GM19468 (cell line): ENCODE data around the gene CCT2.
"Not testable (repeated sequence)": the region's sequence is repeated elsewhere in the genome, so short reads cannot be mapped to it uniquely, and the experiment has no call there.

Experiments used
- ATAC-seq: cut with Tn5 transposase; IDR thresholded peaks from one replicate; pipeline ENCODE4 v1.9.1; 2021; ENCODE audit warnings: mild to moderate bottlenecking, moderate library complexity, moderate number of reproducible peaks; ENCODE audit not compliant: unreplicated experiment; ENCODE audit errors: extremely low read depth

CCT2 gene

GRCh38 chr12:69583203-69583602 lies 2.1 kb upstream of the CCT2 start:
- no peak for ATAC-seq

GRCh38 chr12:69588527-69588926 lies 3.3 kb downstream of the CCT2 start:
- no peak for ATAC-seq

- no peak for ATAC-seq
Measured at GRCh38 chr12:69589082-69589481, 3.8 kb downstream of the CCT2 start.

- ATAC-seq, result no peak
Measured at GRCh38 chr12:69595689-69596088, 10.4 kb downstream of the CCT2 start.

- no peak for ATAC-seq
Measured at GRCh38 chr12:69598174-69598753, 13.0 kb downstream of the CCT2 start.

- ATAC-seq, result no peak
Measured at GRCh38 chr12:69600804-69601203, 15.5 kb downstream of the CCT2 start.

- no peak for ATAC-seq
Measured at GRCh38 chr12:69601962-69602685, 16.9 kb downstream of the CCT2 start.

GRCh38 chr12:69602954-69603353 lies 17.7 kb downstream of the CCT2 start:
- no peak for ATAC-seq

- ATAC-seq, result not testable (repeated sequence)
Measured at GRCh38 chr12:69603556-69603955, 18.3 kb downstream of the CCT2 start.

- ATAC-seq, result not testable (repeated sequence)
Measured at GRCh38 chr12:69604275-69604674, 19.0 kb downstream of the CCT2 start.

GRCh38 chr12:69608114-69608513 lies 22.9 kb downstream of the CCT2 start:
- no peak for ATAC-seq

GRCh38 chr12:69610126-69610525 lies 24.9 kb downstream of the CCT2 start:
- no peak for ATAC-seq

GRCh38 chr12:69610729-69611128 lies 25.5 kb downstream of the CCT2 start, which contains the start of gene LRRC10:
TSS of gene LRRC10 (minus strand) at chr12:69610907. CDS start at chr12:69610838, 69 bp downstream.
- ATAC-seq, result no peak

GRCh38 chr12:69613351-69613750 lies 28.1 kb downstream of the CCT2 start:
- ATAC-seq, result no peak

- no peak for ATAC-seq
Measured at GRCh38 chr12:69616025-69616424, 30.8 kb downstream of the CCT2 start.

- no peak for ATAC-seq
Measured at GRCh38 chr12:69619050-69619449, 33.8 kb downstream of the CCT2 start.

- no peak for ATAC-seq
Measured at GRCh38 chr12:69620077-69620476, 34.8 kb downstream of the CCT2 start.

- ATAC-seq, result no peak
Measured at GRCh38 chr12:69620921-69621320, 35.7 kb downstream of the CCT2 start.

- ATAC-seq, result no peak
Measured at GRCh38 chr12:69621551-69621950, 36.3 kb downstream of the CCT2 start.

GRCh38 chr12:69623970-69624369 lies 38.7 kb downstream of the CCT2 start:
- no peak for ATAC-seq

- no peak for ATAC-seq
Measured at GRCh38 chr12:69627501-69627900, 42.2 kb downstream of the CCT2 start.

GRCh38 chr12:69630191-69630590 lies 44.9 kb downstream of the CCT2 start:
- ATAC-seq, result no peak
